Thyroid gland (tissue), 4 donors: ENCODE results near the gene COQ8A.

Source experiments
- CTCF ChIP-seq, 6 experiments: fragments of 200-600 bp in 3 of 6; fragments of 450-650 bp in 3 of 6; sonication (generic) in 3 of 6; IDR thresholded peaks; one replicate each; pipeline ENCODE4 v1.5.1; 2016 to 2019; ENCODE audit warnings: antibody characterized with exemption in 6 of 6, mild to moderate bottlenecking in 2 of 6, inconsistent platforms in 1 of 6, moderate library complexity in 1 of 6
- POLR2A ChIP-seq, 2 donors: fragments of 450-650 bp; IDR thresholded peaks; one replicate each; pipeline ENCODE4 v1.6.1; 2017; ENCODE audit warnings: antibody characterized with exemption in 2 of 2, mild to moderate bottlenecking in 2 of 2, moderate library complexity in 1 of 2

- TF ChIP-seq CTCF (IDR thresholded peaks at IDR 0.05) (no peak), POLR2A (IDR thresholded peaks at IDR 0.05) (no peak)
Measured at GRCh38 chr1:226956942-226957713, 17.0 kb downstream of the COQ8A start.
